Tibial artery (tissue), 4 donors: ENCODE results near the gene AKR1B15.
A peak's percentile ranks its signal among the peaks of the same experiment; 100 is the strongest.

Experiments used
- DNase-seq, 2 donors: peaks; one replicate each; pipeline ENCODE4 v3.0.0-alpha.2; 2019
- H3K27ac ChIP-seq, 2 donors: fragments of 200-600 bp; sonication (generic) in 1 of 2; 1 replicate in 1 of 2; 2 replicates in 1 of 2; pipeline ENCODE4 v1.5.1; 2018 to 2019; ENCODE audit warnings: mild to moderate bottlenecking in 1 of 2
- H3K27me3 ChIP-seq, 2 donors: fragments of 200-600 bp; sonication (generic) in 1 of 2; one replicate each; pipeline versions ENCODE4 v1.5.1 to v1.6.0; 2016 to 2019
- H3K36me3 ChIP-seq, 3 donors: fragments of 200-600 bp; sonication (generic) in 2 of 3; one replicate each; pipeline ENCODE4 v1.5.1; 2016 to 2019; ENCODE audit warnings: mild to moderate bottlenecking in 2 of 3
- H3K4me1 ChIP-seq, 4 donors: fragments of 200-600 bp; sonication (generic) in 2 of 4; 1 replicate in 3 of 4; 2 replicates in 1 of 4; pipeline ENCODE4 v1.5.1; 2016 to 2019
- H3K4me3 ChIP-seq, 2 donors: fragments of 200-600 bp; sonication (generic) in 1 of 2; 1 replicate in 1 of 2; 2 replicates in 1 of 2; pipeline ENCODE4 v1.5.1; 2018 to 2019; ENCODE audit warnings: mild to moderate bottlenecking in 2 of 2
- H3K9me3 ChIP-seq, 3 donors: fragments of 200-600 bp; sonication (generic) in 1 of 3; one replicate each; pipeline ENCODE4 v1.5.1; 2016 to 2019
- intact Hi-C: fragments of 100-400 bp; cut with DNase I; formaldehyde crosslinking; loops from one replicate; pipeline ENCODE4 v1.15.0; 2023; ENCODE audit warnings: low total_unique reads
- TF ChIP-seq, protein P1 (sequence below), 2 experiments: fragments of 200-600 bp in 1 of 2; fragments of 450-650 bp in 1 of 2; IDR thresholded peaks; one replicate each; pipeline ENCODE4 v1.5.1; 2017 to 2019; ENCODE audit warnings: antibody characterized with exemption in 2 of 2, mild to moderate bottlenecking in 1 of 2, moderate library complexity in 1 of 2

Gene AKR1B15

DNA sequence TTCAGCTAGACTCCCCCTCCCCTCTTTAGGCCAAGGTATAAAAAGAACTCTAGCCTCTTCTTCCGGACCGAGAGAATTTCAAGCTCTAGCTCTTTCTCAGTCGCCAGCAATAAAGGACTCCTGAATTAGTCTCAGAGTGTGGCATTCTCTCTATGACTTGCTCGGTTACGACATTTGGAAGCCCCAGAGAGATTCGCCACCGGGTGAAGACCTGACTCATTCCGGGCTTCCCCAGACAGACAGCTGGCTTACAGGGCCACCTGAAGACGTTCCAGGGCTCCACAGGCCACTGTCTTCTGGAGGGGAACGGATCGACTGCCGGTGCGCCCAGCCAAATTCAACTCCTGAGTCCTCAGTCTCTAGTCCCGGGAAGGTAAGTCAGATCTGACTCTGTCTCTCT lies at the start of gene AKR1B15:
Gene AKR1B15 (plus strand): TSS at position 234 of the 400 bp plus-strand sequence. CDS start 15,510 bp downstream, outside the sequence.
- intact Hi-C loops, result loop anchor here (5.0 kb wide), 2 partner anchors 37 to 58 kb away; no protein-coding TSS in a partner anchor
- H3K9me3 ChIP-seq, result no peaks in the 10 kb centered on the region
- DNase-seq, result peak; percentile 72 to 73
- no peaks in the 10 kb centered on the region for H3K36me3 ChIP-seq
- H3K27me3 ChIP-seq, result no peaks in the 10 kb centered on the region
- no peaks in the 10 kb centered on the region for H3K4me1 ChIP-seq
- H3K4me3 ChIP-seq, result no peak within 1 kb of the TSS
- H3K27ac ChIP-seq, result no peak within 1 kb of the TSS
- TF ChIP-seq, protein P1, sequence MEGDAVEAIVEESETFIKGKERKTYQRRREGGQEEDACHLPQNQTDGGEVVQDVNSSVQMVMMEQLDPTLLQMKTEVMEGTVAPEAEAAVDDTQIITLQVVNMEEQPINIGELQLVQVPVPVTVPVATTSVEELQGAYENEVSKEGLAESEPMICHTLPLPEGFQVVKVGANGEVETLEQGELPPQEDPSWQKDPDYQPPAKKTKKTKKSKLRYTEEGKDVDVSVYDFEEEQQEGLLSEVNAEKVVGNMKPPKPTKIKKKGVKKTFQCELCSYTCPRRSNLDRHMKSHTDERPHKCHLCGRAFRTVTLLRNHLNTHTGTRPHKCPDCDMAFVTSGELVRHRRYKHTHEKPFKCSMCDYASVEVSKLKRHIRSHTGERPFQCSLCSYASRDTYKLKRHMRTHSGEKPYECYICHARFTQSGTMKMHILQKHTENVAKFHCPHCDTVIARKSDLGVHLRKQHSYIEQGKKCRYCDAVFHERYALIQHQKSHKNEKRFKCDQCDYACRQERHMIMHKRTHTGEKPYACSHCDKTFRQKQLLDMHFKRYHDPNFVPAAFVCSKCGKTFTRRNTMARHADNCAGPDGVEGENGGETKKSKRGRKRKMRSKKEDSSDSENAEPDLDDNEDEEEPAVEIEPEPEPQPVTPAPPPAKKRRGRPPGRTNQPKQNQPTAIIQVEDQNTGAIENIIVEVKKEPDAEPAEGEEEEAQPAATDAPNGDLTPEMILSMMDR (IDR thresholded peaks at IDR 0.05), result no peak

DNA sequence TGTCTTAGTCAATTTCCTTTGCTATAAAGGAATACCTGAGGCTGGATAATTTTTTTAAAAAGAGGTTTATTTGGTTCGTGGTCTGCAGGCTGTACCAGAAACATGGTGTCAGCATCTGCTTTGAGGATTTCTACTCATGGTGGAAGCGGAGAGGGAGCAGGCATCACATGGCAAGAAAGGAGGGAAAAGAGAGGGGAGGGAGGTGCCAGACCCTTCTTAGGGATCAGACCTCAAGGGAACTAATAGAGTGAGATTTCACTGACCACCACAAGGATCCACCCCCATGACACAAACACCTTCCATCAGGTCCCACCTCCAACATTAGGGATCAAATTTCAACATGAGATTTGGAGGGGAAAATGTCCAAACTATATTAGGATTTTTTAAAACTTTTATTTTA lies 48.5 kb upstream of the AKR1B15 start:
- Histone ChIP-seq H3K4me3 (no peak overlapping the region), H3K9me3 (no peaks in the 10 kb centered on the region), H3K27me3 (no peaks in the 10 kb centered on the region), H3K27ac (no peak overlapping the region), H3K36me3 (no peaks in the 10 kb centered on the region), H3K4me1 (peaks cover 0 to 4% (median 0%) of the 10 kb centered on the region in 4 donors)
- DNase-seq, result no peak
- TF ChIP-seq, protein P1 (IDR thresholded peaks at IDR 0.05), result no peak
- intact Hi-C loops, result loop anchor here (10.0 kb wide), 1 partner anchor 56 kb away; no protein-coding TSS in a partner anchor

DNA sequence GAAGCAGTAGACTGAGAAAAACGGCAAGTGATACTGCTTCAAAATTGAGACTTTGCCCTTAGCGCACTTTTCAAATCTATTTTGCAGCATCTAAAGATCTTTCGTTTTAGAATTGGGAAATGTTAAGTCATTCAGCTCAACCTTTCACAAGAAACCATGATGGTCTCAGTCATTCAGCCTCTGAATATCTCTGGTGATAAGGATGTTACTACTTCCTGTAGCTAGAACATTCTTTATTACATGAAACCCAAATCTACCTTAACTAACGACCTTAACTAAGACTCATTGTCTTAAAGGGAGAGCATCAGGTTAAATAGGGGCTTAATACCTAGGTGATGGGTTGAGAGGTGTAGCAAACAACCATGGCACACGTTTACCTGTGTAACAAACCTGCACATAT lies 47.9 kb upstream of the AKR1B15 start:
- no peaks in the 10 kb centered on the region for H3K27me3 ChIP-seq
- intact Hi-C loops, result loop anchor here (10.0 kb wide), 1 partner anchor 56 kb away; no protein-coding TSS in a partner anchor
- H3K36me3 ChIP-seq, result no peaks in the 10 kb centered on the region
- TF ChIP-seq, protein P1 (IDR thresholded peaks at IDR 0.05), result no peak
- peaks cover 0 to 4% (median 0%) of the 10 kb centered on the region in 4 donors for H3K4me1 ChIP-seq
- DNase-seq, result no peak
- H3K9me3 ChIP-seq, result no peaks in the 10 kb centered on the region
- H3K27ac ChIP-seq, result no peak overlapping the region
- no peak overlapping the region for H3K4me3 ChIP-seq

DNA sequence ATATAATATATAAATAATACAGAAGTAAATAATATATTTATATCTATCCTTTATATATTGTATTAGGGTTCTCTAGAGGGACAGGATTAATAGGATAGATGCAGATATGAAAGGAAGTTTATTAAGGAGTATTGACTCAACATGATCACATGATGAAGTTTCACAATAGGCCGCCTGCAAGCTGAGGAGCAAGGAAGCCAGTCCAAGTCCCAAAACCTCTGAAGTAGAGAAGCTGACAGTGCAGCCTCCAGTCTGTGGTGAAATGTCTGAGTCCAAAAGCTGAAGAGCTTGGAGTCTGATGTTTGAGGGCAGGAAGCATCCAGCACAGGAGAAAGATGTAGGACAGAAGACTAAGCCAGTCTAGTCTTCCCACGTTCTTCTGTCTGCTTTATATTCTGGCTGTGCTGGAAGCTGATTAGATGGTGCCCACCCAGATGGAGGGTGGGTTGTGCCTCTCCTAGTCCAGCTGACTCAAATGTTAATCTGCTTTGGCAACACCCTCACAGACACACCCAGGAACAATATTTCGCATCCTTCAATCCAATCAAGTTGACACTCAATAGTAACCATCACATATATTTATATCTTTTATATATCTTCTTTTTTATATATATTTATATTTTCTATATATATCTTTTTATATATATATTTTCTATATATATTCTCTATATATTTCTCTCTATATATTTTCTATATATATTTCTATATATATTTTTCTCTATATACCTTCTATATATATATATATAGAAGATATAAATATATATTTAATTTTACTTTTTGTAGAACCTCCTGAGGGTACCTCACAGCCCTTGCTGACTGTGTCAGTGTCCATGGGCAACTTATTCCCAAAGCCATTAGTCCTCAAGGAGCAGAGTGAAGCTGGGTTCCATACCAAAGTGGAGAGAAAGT lies 46.2 kb upstream of the AKR1B15 start:
- Histone ChIP-seq H3K27ac (no peak overlapping the region), H3K27me3 (no peaks in the 10 kb centered on the region), H3K4me1 (peaks cover 0 to 4% (median 0%) of the 10 kb centered on the region in 4 donors), H3K4me3 (no peak overlapping the region), H3K9me3 (no peaks in the 10 kb centered on the region), H3K36me3 (no peaks in the 10 kb centered on the region)
- TF ChIP-seq, protein P1 (IDR thresholded peaks at IDR 0.05), result no peak
- intact Hi-C loops, result loop anchor here (10.0 kb wide), 1 partner anchor 58 kb away; no protein-coding TSS in a partner anchor
- DNase-seq, result peak; percentile 74 to 84

DNA sequence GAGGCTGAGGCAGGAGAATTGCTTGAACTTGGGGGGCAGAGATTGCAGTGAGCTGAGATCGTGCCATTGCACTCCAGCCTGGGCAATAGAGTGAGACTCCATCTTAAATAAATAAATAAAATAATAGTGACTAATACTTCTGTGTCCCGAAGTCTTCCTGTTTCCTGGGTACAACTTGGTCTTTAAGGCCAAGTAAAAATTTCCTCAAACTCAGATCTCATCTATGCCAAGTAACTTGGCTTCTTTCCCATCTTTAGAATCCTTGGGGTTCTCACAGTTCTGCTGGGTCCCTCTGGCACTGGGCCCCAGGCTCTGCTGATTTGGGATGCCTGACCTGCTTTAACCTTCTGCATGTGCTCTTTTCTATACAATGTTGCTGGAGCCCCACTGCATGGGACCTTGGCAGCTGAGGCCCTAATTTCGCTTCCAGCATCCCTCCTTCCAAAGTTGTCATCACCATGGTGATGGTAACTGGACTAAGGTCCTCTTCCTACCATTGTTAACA lies 44.2 kb upstream of the AKR1B15 start:
- no peaks in the 10 kb centered on the region for H3K36me3 ChIP-seq
- DNase-seq, result peak in 1 of 2 donors; percentile 53
- peaks cover 0 to 4% (median 0%) of the 10 kb centered on the region in 4 donors for H3K4me1 ChIP-seq
- no peak overlapping the region for H3K27ac ChIP-seq
- no peak overlapping the region for H3K4me3 ChIP-seq
- intact Hi-C loops, result loop anchor here (10.0 kb wide), 1 partner anchor 60 kb away; no protein-coding TSS in a partner anchor
- no peaks in the 10 kb centered on the region for H3K9me3 ChIP-seq
- TF ChIP-seq, protein P1 (IDR thresholded peaks at IDR 0.05), result no peak
- H3K27me3 ChIP-seq, result no peaks in the 10 kb centered on the region
